Neural crest cell (in vitro differentiated cells): ENCODE data around the gene RPTOR. TPM values are rescaled to one million over a fixed set of nuclear protein-coding genes. Genes with fewer than 3 reads are reported as not detected.

Experiments used
- DNase-seq: peaks from one replicate; pipeline ENCODE4 v3.0.0; 2021; ENCODE audit warnings: low read depth, mixed read lengths, low spot score
- H3K27ac Mint-ChIP-seq: one replicate; pipeline ENCODE4 v1.8.0; 2021; ENCODE audit warnings: mild to moderate bottlenecking, mixed read lengths; ENCODE audit not compliant: unreplicated experiment
- H3K27me3 Mint-ChIP-seq: 2 replicates; pipeline ENCODE4 v1.8.0; 2021; ENCODE audit warnings: low read depth, mild to moderate bottlenecking, mixed read lengths
- H3K36me3 Mint-ChIP-seq: 2 replicates; pipeline ENCODE4 v1.8.0; 2021; ENCODE audit warnings: low read depth, mild to moderate bottlenecking, mixed read lengths
- H3K4me1 Mint-ChIP-seq: 2 replicates; pipeline ENCODE4 v1.8.0; 2021; ENCODE audit warnings: mixed read lengths
- H3K4me3 Mint-ChIP-seq: one replicate; pipeline ENCODE4 v1.8.0; 2021; ENCODE audit warnings: mild to moderate bottlenecking, mixed read lengths
- H3K9me3 Mint-ChIP-seq: 2 replicates; pipeline ENCODE4 v1.8.0; 2021; ENCODE audit warnings: mixed read lengths
- total RNA-seq: library from RNA; stranded (reverse); gene quantifications from 2 replicates; pipeline ENCODE4 v1.2.1, GENCODE V29; 2021
- TF ChIP-seq, protein P1 (sequence below): fragments of 200-600 bp; sonication (generic); conservative IDR thresholded peaks from 2 replicates; pipeline ENCODE4 v1.5.0; 2021; ENCODE audit warnings: antibody characterized with exemption, mild to moderate bottlenecking

RPTOR gene
- total RNA-seq, 1 donor from 2014 or later, result 41.1 TPM

DNA sequence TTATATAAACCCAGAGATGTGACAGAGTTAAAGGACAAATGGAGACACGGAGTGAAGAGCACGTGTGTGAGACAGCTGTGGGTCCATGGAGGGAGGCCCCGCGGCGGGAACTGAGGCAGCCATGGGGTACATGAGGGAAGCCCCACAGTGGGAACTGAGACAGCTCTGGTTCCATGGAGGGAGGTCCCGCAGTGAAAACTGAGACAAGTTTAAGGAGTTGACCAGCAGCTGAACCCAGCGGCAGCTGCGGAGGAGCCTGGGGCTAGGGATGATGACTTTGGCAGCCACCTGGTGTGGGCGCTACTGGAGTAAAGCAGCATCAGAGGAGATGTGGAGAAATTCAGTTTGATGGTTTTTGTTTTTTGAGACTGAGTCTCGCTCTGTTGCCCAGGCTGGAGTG, 185.1 kb downstream of the RPTOR start:
- peaks cover 59% of the 10 kb centered on the region for H3K4me1 Mint-ChIP-seq
- H3K27me3 Mint-ChIP-seq, result no peaks in the 10 kb centered on the region
- no peak overlapping the region for H3K27ac Mint-ChIP-seq
- no peak for DNase-seq
- TF ChIP-seq, protein P1, sequence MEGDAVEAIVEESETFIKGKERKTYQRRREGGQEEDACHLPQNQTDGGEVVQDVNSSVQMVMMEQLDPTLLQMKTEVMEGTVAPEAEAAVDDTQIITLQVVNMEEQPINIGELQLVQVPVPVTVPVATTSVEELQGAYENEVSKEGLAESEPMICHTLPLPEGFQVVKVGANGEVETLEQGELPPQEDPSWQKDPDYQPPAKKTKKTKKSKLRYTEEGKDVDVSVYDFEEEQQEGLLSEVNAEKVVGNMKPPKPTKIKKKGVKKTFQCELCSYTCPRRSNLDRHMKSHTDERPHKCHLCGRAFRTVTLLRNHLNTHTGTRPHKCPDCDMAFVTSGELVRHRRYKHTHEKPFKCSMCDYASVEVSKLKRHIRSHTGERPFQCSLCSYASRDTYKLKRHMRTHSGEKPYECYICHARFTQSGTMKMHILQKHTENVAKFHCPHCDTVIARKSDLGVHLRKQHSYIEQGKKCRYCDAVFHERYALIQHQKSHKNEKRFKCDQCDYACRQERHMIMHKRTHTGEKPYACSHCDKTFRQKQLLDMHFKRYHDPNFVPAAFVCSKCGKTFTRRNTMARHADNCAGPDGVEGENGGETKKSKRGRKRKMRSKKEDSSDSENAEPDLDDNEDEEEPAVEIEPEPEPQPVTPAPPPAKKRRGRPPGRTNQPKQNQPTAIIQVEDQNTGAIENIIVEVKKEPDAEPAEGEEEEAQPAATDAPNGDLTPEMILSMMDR, result no peak
- H3K4me3 Mint-ChIP-seq, result no peak overlapping the region
- H3K36me3 Mint-ChIP-seq, result peaks cover 5% of the 10 kb centered on the region
- H3K9me3 Mint-ChIP-seq, result no peaks in the 10 kb centered on the region

DNA sequence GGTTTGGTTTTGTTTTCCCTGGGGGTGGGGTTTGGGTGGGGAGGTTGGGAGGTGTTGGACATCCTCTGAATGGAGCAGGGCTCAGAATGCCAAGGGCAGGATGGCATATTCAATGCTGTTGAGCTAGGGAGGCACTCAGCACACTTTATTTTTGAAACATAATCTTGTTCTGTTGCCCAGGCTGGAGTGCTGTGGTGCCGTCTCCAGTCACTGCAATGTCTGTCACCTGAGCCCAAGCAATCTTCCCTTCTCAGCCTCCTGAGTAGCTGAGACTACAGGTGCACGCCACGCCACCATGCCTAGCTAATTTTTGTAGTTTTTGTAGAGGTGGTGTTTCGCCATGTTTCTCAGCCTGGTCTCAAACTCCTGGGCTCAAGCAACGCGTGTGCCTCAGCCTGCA, 186.1 kb downstream of the RPTOR start:
- TF ChIP-seq, protein P1, result no peak
- Mint-ChIP-seq H3K27me3 (no peaks in the 10 kb centered on the region), H3K9me3 (no peaks in the 10 kb centered on the region), H3K36me3 (peaks cover 5% of the 10 kb centered on the region), H3K4me3 (no peak overlapping the region), H3K27ac (no peak overlapping the region), H3K4me1 (peaks cover 49% of the 10 kb centered on the region)
- no peak for DNase-seq

DNA sequence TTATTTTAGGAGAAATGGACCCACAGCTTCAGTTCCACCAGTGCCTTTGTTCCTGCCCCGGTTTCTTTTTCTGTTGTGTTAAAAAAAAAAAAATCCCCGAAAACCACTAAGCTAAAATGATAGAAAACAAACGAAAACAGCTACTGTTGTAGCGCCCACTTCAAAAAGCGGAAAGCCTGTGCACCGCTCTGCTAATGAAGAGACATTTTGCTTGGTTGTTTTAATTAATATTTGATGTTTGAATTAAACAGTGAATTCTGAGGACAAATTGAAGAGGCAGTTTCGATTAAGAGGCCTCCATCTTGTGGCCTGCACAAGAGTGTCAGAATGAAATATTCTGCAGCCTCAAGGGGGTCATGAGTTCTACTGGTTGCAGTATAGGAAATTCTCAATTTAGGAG, 186.7 kb downstream of the RPTOR start:
- Mint-ChIP-seq H3K4me3 (no peak overlapping the region), H3K4me1 (peaks cover 48% of the 10 kb centered on the region), H3K9me3 (no peaks in the 10 kb centered on the region), H3K36me3 (peaks cover 5% of the 10 kb centered on the region), H3K27me3 (no peaks in the 10 kb centered on the region), H3K27ac (no peak overlapping the region)
- DNase-seq, result no peak
- TF ChIP-seq, protein P1, result no peak

DNA sequence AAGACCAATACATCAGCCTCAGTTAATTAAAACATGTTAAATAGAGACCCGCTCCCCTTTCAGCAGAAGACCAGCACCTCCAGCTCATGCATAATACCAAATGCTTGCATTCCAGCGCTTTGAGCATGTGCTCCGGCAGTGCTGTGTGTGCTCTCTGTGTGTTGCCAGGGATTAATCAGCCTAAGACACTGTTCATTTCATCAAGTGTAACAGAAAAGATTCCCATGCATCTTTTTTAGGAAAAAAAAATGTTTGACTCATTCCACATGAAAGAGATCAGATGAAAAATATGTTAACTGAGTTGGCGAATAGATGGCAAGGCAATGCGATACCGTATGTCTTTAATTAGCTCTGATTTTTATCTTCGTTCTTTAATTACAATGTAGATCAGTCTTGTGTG, 187.6 kb downstream of the RPTOR start:
- Mint-ChIP-seq H3K27ac (no peak overlapping the region), H3K4me3 (no peak overlapping the region), H3K4me1 (peaks cover 46% of the 10 kb centered on the region), H3K36me3 (peaks cover 2% of the 10 kb centered on the region), H3K27me3 (no peaks in the 10 kb centered on the region), H3K9me3 (no peaks in the 10 kb centered on the region)
- DNase-seq, result no peak
- TF ChIP-seq, protein P1, result no peak

DNA sequence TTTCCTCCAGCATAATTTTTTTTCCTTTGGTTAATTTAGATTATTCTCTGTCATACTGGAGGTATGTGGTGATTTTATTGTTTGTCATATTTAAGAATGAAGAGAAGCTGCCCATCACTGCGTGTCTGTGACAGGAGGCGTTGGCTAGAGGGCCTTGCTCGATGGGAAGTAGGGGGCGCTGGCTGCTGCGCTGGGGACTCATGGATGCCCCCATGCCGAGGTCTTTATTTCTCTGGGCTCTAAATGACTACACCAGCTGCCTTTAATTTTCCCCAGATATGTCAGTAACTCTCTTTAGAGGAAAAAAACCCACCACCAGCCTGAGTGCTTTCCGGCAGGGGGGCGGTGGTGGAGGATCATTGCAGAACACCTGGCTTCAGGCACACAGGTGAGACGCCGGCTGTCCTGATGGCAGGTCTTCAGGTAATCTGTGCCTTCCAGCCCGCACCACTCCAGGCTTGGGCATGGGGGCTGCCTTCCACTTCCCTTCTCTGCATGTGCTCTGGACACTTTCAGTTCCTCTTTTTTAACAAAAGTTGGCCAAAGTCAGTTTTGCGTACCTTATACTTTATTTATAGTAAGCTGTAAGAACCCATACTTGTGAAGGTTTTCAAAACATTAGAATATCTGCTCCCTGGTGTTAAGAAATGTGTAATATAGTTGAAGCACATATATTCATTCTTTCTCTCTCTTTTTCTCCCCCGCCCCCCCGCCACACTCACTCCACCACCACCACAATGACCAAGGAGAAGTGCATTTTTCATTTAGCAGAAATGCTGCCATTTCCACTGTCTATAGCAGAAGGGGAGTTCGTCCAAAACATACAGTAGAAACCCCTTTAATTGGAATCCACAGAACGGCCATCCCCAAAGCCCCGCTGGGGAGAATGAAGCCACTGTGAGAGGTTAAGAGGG, 192.7 kb downstream of the RPTOR start:
- TF ChIP-seq, protein P1, result no peak
- no peak for DNase-seq
- H3K27ac Mint-ChIP-seq, result no peak overlapping the region

More for the DNA sequence above, 192.7 kb downstream of the RPTOR start:
- no peaks in the 10 kb centered on the region for H3K27me3 Mint-ChIP-seq
- peaks cover 15% of the 10 kb centered on the region for H3K4me1 Mint-ChIP-seq
- peaks cover 6% of the 10 kb centered on the region for H3K9me3 Mint-ChIP-seq
- H3K36me3 Mint-ChIP-seq, result peaks cover 33% of the 10 kb centered on the region
- H3K4me3 Mint-ChIP-seq, result no peak overlapping the region
